Measurements from ENCODE around the gene FSIP1. TPM values are rescaled to one million over a fixed set of nuclear protein-coding genes. Genes with fewer than 3 reads are reported as not detected.

The FSIP1 gene
- total RNA-seq, 1 experiment from 2014 or later: 1.0 TPM

DNA sequence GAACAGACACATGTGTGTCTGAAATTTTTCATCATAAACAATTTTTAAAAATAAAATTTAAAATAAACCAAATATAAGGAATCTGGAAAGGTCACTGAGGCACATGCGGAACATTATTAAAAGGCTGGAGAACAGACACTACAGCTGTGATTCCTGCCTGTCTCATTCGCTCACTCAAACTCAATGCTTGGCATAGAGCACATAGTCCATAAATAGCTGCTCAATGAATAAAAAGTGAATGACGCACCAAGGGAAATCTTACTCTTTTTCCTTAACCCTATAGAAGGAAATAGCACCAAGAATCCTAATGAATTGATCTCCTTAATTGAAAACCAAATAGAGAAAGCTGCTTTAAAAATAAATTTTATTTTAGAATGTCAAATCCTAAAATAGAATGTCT, 98.4 kb downstream of the FSIP1 start:
- DNase-seq (ENCODE audit: low spot score): no peak

DNA sequence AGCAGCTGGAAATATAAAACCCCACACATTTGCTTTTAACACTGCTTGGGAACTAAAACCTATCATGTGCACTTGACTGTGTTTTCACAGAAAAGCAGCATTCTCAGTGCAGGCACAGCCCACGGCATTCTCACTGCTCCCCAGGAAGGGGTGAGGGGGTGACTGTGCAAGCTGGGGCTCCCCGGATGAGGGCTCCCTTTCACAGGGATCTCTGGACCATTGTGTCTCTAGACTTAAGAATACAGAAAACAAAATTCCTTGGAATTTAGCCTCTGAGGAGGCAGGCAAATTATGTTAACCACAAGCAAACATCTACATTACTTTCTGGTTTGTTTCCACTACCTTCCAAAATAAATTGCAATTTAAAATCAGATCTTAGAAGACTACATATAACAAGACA, 100.3 kb downstream of the FSIP1 start:
- no peak for DNase-seq (ENCODE audit: low spot score)

DNA sequence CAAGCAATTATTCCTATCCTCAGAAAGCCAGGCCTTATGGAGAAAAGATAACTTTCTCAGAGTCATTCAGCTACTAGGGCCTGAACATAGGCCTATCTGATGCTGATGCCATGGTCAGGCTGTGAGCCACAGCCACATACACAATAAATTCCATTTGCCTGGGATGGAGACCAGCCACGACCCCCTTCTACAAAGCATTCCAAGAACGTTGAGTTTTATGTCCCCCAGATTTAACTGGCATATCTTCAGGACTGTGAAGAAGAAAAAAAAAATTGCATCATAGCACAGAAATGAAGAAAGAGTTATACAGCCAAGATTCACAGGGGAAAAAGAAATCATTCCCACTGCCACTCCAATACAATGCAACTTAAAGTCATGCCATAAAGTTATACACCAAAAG, 101.8 kb downstream of the FSIP1 start:
- no peak for DNase-seq (ENCODE audit: low spot score)

DNA sequence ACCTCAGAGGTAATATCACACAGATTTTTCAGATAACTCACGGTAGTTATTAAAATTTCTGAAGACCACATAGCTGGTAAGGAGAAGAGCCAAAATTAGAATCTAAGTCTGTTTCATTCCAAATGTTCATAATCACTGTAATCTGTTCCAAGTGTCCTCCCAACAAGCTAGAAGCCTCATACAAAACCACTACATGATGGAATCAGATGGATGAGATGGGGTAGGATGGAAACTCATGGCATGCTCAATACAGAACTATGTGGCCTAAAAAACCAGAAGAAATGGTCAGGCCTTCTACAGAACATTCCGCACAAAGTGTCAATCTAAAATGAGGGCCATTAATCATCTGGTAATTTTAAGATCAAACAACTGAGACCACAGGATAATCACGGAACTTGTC, 110.0 kb downstream of the FSIP1 start:
- DNase-seq (ENCODE audit: low spot score): no peak

DNA sequence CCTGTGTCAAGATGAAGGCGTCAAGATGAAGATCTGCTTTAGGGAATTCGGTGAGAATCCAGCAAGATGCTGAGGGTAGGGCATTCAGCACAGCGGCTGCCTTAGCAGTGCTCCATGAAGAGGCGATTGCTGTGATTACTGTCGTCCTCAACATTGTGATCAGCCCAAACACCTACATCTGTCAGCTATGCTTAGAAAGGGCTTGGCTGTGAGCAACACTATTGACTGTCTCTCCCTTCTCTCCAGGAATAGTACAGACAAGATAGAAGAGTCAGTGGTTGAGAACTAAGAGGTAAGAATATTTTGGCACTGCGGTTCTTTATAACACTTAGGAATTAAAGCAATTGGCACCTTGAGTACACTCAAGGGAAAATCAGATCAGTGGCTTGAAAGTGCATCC, 110.5 kb downstream of the FSIP1 start:
- DNase-seq (ENCODE audit: low spot score): no peak

DNA sequence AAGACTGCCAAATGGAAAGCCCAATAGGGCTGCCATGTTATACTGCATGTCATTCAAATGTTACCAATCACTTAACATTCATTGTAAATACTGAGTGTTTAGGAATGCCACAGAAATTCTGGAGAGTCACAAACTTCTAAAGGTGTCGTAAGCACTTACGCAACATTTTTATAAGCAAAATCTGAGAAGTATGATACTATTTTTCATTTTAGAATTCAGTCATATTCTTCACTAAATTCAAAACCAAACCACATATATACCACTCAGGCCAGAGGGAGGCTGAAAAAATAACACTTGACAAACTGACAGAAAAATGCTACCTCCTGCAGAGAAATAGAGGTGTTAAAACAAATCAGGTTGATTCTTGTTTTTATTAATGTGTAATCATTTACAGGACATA, 112.0 kb downstream of the FSIP1 start:
- DNase-seq (ENCODE audit: low spot score): no peak

DNA sequence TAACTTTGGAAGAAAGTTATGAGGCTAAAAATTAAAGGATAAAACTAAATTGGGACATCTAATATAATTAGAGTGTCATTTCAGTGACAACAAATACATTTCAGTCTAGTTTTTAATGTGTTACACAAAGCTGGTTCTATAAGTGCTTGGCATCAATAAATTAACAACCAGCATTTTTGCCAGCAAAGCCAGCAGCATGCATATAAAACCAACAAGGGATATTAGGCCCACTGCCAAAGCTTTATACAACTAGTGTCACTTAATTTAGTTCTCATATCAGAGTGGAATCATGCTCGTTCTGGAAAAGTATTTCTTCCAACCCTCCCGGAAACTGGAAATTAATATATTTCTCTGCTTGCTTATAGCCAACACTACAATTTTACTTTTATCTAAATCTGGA, 113.0 kb downstream of the FSIP1 start:
- no peak for DNase-seq (ENCODE audit: low spot score)

DNA sequence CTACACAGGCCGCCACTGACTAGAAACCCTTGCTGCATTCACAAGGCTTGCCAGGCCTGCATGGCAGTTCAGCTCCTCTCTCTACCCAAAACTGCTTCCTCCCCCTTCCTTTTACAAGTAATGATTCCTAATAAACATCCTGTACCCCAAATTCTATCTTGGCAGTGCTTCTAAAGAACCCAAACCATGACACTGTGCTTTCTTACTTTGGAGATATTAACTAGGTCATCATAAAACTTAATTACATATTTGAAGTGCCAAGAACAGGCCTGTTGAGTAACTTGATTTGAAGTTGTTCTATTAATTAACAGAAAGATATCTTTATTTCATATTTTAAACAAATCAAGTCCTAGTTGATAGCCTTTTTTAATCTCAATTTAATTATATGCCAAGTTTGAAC, 113.4 kb downstream of the FSIP1 start:
- no peak for DNase-seq (ENCODE audit: low spot score)

DNA sequence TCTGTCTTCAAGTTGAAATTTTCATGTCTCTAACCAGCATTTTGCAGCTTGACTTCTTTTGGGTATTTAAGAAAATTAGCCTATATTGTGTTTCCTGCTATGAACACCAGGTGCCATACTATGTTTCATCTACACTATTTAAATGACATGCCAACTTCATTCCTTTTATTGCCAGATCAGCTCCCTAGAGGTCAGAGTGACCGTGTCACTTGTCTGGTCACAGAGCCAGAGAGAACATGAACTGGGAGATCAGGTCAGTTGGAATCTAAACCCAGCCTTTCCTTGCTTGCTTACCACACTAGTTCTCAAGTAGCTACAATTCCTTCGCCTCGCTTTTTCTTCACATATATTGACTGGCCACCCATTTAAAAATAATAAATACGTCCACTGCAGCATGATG, 114.2 kb downstream of the FSIP1 start:
- DNase-seq (ENCODE audit: low spot score): no peak

DNA sequence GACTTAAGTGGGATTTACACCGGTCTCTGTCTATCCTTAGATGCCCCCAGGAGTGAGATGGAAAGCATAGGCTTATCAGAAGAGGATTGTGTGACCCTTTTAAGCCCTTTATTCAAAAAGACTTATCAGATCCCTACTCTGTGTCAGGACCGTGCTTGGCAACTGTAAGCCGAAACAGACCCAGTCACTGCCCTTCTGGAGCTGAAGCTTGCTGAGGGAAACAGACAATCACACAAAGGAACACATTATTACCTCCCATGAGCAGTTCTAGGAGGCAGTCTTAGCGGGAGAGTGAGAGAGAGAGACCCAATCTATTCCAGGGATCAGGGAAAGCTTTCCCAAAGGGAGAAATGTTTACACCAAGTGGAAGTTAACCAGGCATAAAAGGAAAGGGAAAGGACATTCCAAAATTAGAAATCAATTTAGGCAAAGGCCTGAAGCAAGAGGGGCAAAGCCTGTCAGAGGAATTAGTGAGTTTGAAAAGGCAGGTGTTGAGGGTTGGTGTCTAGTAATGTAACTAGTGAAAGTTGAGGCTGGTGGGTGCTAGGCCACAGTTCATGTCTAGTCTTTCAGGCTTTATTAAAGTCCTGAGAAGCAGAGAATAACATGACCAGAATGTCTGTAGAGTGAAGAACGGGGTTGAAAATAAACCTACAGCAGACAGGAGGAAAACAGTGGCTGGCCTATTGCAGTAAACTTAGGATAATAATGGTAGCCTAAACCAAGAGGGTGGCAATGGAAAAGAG, 115.1 kb downstream of the FSIP1 start:
- no peak for DNase-seq (ENCODE audit: low spot score)

DNA sequence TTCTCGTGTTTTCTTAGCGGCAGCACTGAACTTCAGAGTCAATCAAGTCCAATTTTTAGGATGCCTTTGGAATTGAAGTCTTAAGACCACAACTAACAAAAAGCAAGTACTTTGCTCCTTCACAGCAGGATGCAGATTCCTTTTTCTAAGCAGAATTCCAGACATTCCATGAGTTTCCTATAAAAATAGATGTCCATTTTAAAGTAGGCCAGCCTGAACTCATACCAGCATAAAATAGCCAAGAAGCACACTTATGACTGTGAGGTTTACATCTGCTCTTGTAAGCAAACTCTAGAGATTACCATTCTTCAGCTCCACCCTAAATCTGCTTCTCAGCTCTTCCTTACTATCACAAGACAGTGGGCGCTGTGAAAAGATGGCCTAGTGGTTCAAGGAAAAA, 116.0 kb downstream of the FSIP1 start:
- no peak for DNase-seq (ENCODE audit: low spot score)

DNA sequence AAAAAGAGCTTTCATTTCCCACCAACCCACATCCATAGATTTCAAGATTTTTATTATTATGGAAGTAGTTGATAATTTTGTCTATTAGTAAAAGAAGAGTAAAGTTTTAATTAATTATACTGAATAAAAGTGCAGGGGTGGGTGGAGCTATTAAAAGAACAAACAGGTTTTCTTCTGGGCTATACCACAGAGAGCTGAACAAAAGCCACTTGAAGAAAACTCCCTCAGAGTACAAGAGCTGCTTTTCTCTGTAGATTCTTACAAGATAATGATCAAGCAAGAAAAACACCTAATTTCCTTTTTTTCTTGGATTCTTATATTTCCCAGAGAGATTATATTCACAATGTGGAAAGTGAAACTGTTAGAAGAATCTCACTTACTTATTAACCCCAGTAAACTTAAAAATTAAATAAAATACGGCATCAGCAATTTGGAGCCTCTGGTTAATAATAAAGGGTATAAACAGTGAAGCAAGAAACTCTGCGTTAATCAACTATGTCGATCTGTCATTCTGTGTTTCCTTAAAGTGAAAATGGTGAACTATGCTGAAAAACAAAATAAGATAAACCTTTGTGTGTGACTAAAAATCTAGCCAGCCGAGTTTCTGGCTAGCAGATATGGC, 116.9 kb downstream of the FSIP1 start:
- DNase-seq (ENCODE audit: low spot score): no peak

DNA sequence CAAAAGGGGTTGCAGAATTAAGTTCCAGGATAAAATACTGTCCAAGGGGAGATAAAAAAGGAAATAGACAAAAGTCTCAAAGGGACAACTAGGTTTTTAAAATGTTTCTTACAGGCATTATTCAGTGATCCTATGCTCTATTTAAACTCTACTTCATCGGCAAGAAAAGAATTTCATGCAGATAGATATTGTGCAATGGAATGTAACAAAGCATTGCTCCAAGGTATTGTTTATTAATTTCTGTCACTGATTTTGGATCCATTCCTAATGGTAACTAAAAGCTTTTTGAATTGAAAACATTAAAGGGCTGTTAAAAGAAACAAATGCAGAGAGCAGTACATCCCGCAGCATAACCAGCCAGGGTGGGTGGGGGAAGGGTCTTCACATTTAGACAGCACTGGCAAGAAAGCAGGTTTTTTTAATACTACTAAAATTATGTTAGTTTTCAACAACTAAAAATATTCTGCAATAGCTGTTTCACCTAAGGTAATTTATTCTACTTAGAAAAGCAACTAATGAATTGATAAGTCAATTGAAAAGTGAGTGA, 118.9 kb downstream of the FSIP1 start:
- no peak for DNase-seq (ENCODE audit: low spot score)

DNA sequence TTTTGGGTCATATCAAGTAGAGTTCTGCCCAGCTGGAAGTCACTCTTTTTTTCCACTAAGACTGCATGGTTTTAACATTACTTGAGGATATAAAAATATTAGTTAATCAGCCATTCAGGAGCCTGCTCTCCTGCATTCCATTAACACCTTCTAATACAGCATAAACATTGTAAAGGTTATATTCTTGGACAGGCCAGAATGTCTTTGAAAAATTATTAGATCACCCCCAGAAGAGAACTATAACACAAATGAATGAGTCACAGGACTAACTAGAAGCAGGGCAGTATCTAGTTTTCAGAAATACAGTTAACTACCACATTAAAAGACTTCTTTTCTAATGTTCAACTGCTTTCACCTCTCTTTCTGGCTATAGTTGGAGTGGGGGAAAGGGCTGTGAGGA, 120.9 kb downstream of the FSIP1 start:
- no peak for DNase-seq (ENCODE audit: low spot score)

DNA sequence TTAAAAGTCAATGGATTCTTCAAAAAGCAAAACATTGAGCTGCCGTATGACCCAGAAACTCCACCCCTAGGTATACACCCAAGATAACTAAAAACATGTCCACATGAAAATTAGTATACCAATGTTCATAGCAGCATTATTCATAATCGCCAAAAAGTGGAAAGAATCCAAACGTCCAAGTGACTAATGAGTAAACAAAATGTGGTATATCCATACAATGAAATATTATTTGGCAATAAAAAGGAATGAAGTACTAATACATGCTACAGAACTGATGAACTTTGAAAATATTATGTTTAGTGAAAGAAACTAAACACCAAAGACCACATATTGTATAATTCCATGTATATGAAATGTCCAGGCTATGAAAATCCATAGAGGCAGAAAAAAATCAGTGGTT, 123.9 kb downstream of the FSIP1 start:
- no peak for DNase-seq (ENCODE audit: low spot score)

DNA sequence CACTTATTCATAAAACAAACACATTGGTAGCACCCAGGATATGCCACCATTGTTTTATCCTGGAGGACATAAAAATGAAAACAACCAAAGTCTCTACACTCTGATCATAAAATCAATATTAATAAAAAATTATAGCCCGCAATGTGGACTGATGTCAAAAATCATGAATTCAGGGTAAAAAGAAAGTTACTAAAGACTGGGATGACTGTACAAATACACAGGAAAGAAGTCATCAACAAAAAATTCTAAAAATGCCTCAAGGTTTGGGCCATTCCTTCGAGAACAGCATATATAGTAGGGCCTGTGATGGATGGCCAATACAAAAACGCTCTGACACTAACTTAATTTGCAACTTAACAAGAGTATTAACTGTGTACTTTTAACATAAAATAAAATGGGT, 125.0 kb downstream of the FSIP1 start:
- DNase-seq (ENCODE audit: low spot score): no peak

DNA sequence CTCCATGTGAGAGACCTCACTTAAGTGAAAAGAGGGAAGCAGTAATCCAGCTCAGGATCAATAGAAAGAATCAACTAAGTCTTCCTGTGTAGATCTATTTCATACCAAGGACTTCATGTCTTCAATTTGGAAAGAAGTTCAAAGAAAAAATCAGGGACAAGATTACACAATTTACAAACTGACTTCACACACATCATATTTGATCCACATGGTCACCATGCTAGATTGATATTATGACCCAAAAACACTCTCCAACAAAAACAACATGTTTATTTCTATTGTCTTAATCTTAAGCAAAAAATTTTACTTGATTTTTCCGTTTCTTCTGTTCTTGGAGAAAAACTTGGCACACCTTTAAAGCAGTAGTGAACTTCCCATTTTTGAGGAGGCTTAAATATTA, 125.5 kb downstream of the FSIP1 start:
- no peak for DNase-seq (ENCODE audit: low spot score)

DNA sequence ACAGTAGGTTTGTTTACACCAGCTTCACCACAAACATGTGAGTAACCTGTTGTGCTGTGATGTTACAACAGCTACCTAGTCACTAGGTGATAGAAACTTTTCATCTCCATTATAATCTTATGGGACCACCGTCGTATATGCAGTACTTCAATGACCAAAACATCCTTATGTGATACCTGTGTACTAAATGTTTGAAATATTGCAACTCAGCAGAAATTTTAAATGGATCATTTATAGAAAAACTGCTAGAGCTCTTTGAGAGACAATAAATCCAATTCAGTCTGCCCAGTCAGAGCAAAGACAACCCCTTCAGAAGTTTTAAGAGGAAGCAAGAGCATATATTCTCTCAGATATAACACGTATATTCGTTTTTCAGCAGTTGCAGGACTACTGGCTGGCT, 128.3 kb downstream of the FSIP1 start:
- no peak for DNase-seq (ENCODE audit: low spot score)

DNA sequence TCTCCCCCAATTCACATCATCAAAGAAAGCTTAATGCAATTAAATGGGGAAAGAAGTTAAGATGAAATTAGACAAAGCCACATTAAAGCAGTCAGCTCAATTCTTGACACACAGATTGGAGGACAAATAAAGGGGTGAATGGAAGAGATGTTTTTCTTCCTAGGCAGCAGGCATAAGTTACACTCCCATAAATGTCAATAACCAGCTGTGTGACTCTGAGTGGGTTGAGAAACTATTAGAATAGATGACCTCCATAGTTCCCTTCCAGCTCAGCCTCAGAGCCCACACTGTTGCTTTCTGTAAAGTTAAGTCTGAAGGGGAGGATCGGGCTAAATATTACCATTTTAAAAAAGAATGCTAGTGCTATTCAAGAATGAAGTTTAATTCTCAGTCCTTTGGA, 130.8 kb downstream of the FSIP1 start:
- DNase-seq (ENCODE audit: low spot score): no peak

DNA sequence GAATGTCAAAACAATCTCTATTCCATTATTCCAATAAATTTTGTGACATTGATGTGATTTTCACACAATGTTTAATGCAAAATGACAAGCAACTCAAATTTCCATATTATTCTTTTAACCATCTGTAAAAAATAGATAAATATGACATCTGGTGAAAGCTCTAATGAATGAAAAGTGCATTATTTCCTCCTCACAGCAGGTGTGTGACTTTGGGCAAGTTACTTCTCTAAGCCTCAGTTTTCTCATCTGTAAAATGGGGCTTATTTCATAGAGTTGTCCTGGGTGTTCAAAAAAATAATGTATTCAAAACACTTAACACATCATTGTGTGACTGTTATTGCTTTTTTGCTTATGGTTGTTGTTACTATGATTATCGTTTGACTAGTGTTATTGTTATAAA, 131.3 kb downstream of the FSIP1 start:
- no peak for DNase-seq (ENCODE audit: low spot score)

DNA sequence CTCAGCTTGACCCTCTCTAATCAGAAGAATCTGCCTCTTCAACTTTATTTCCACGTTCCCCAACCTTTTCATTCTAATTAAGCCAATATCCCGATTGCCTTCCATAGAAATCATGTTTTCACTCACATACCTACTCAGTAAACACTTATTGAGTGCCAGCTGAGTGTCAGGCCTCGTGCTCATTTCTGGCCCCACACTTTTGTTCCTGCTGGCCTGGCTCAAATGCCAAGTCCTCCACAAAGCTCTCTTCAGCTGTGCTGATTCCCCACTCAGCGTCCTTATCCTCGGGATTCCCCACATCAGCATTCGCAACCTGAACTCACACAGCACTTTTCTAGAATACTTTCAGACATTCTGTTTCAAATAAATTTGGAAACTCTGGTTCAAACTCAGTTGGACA, 132.9 kb downstream of the FSIP1 start:
- no peak for DNase-seq (ENCODE audit: low spot score)

DNA sequence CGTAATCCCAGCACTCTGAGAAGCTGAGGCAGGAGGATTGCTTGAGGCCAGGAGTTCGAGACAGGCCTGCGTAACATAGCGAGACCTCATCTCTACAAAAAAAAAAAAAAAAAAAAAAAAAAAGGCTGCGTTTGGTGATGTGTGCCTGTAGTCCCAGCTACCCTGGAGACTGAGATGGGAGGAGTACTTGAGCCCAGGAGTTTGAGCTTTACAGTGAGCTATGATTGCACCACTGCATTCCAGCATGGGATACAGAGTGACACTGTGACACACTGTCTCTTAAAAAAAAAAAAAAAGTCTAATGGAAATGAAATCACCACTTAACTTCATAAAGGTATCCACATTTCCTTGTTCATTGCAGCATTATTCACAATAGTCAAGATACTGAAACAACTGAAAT, 136.2 kb downstream of the FSIP1 start:
- no peak for DNase-seq (ENCODE audit: low spot score)

DNA sequence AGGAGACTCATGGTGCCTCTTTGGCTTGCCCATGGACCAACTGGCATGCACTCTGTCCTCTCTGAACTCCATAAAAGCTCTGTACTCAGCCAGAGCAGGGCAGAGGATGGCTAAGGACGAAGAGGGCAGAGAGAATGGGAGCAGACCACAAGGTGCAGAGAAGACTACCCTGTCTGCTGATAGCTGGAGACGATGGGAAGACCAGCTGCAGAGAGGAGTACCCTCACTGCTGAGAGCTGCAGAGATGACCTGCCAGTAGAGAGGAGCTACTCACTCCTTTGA, 136.7 kb downstream of the FSIP1 start:
- no peak for DNase-seq (ENCODE audit: low spot score)
